GM20000 (cell line): ENCODE measurements around the gene SIX3.
A peak's percentile ranks its signal among the peaks of the same experiment; 100 is the strongest.

Source experiments
- DNase-seq: peaks from one replicate; pipeline ENCODE4 v3.0.0; 2012; ENCODE audit warnings: low spot score
- CTCF ChIP-seq: IDR thresholded peaks from 2 replicates; pipeline ENCODE4 v1.5.1; 2012; ENCODE audit warnings: mild to moderate bottlenecking, control low read depth; ENCODE audit errors: extremely low read depth, missing control alignments

The SIX3 gene

GRCh38 chr2:44950646-44951045 is 9.1 kb downstream of the SIX3 start:
- no peak for TF ChIP-seq CTCF

GRCh38 chr2:44951124-44951523 is 9.6 kb downstream of the SIX3 start:
- TF ChIP-seq CTCF: no peak
- DNase-seq: no peak

More at GRCh38 chr2:44950646-44951045, 9.1 kb downstream of the SIX3 start:
- no peak for DNase-seq

GRCh38 chr2:44951714-44952113 is 10.2 kb downstream of the SIX3 start:
- TF ChIP-seq CTCF: no peak
- DNase-seq: no peak

GRCh38 chr2:44952143-44952805 is 10.8 kb downstream of the SIX3 start:
- DNase-seq: peak; percentile 88
- peak; percentile 88 for TF ChIP-seq CTCF

- no peak for TF ChIP-seq CTCF
- DNase-seq: no peak
These were observed 11.4 kb downstream of the SIX3 start for GRCh38 chr2:44952806-44953498.

GRCh38 chr2:44953499-44953883 is 12.0 kb downstream of the SIX3 start:
- no peak for DNase-seq
- TF ChIP-seq CTCF: no peak

GRCh38 chr2:44954447-44954888 is 13.0 kb downstream of the SIX3 start:
- DNase-seq: no peak
- TF ChIP-seq CTCF: no peak
